HG03432 (cell line): ENCODE data around the gene RALGPS2.

ENCODE experiments used
- ATAC-seq: cut with Tn5 transposase; IDR thresholded peaks from one replicate; pipeline ENCODE4 v1.9.1; 2021; ENCODE audit warnings: mild to moderate bottlenecking, moderate library complexity; ENCODE audit not compliant: unreplicated experiment

Gene RALGPS2

DNA sequence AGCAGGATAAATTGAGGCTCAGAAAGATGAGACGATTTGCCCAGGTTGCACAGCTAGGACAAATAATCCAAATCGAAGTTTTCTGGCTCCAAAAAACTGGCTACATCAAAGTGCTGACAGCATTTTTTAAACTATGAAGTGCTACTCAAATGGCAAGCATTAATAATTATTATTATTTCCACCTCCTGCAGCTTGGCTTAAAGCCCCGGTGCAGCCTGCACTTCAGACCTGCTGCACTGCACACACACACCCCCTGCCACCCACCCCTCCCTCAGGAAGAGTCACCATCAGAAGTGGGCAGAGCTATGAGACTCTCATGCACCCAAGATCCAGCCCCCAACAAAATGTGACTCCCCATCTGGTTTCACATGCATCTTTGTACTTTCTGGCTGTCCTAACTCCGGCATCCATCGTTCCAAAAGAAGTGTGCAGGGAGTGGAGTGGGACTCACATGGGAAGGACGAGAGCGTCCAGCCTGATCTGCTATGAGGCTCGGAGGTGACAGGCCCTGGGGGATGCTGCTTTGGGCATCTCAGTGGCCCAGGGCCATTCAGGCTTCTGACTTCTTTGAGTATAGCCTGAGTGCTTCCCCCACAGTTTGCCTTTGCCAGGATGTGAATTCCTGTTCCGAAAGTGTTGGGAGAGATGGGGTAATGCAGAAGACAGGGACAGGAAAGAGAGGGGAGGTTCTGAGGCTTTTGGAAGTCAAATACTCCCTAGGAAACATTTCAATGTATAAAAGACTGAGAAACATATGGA, 235.6 kb downstream of the RALGPS2 start:
- no peak for ATAC-seq

DNA sequence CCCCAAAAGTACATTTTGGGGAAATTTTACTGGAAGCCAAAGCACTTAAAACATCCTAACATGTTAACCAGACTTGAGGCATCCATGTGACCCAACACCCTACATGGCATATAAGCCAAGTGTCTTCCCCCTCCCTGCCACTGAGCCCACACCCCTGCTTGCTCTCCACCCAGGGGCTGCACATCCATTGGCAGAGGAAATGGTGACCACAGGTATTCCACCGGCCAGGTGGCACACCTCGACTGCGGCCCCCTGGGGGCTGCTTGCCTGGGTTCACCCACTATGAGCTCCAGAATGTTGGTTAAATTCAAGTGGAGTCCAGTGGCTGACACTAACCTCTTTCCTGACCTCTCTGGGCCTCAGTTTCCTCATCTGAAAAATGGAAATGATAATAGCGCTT, 236.3 kb downstream of the RALGPS2 start:
- no peak for ATAC-seq

DNA sequence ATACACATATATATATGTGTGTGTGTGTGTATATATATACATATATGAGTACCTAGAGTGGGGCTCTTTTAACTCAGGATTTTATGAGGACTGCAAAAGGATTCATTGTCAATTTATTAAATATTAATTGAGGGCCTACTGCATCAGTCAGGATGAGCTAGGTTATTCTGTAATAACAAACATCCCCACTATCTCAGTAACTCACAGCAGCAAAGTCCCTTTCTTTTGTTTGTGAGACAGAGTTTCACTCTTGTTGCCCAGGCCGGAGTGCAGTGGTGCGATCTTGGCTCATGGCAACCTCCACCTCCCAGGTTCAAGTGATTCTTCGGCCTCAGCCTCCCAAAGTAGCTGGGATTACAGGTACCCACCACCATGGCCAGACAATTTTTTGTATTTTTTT, 236.8 kb downstream of the RALGPS2 start:
- ATAC-seq = no peak

DNA sequence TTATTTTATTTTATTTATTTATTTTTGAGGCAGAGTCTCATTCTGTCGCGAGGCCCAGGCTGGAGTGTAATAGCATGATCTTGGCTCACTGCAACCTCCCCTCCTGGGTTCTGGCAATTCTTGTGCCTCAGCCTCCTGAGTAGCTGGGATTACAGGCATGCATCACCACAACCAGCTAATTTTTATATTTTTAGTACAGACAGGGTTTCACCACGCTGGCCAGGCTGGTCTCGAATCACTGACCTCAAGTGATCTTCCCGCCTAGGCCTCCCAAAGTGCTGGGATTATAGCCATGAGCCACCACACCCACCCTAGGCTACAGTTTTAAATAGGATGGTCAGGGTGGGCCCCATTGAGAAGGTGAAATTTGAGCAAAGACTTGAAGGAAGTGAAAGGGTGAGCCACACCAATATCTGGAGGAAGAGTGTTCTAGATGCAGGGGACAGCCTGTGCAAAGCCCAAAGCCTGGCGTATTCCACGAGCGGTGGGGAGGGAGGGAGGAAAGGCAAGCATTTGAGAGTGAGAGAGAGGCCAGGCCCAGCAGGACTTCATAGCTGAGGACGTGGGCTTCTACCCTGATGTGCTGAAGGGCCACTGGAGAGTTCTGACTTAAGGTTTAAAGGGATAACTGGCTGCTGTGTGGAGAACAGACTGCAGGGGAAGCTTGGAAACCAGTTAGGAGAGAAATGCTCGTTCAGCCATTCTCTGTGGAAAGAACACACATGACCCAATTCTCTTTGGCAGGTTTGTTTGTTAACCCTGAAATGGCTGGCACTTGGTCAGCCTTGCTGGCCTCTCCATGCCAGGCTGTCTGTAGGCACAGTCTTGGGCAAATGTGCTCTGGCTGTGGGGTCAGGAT, 238.0 kb downstream of the RALGPS2 start:
- ATAC-seq = no peak

DNA sequence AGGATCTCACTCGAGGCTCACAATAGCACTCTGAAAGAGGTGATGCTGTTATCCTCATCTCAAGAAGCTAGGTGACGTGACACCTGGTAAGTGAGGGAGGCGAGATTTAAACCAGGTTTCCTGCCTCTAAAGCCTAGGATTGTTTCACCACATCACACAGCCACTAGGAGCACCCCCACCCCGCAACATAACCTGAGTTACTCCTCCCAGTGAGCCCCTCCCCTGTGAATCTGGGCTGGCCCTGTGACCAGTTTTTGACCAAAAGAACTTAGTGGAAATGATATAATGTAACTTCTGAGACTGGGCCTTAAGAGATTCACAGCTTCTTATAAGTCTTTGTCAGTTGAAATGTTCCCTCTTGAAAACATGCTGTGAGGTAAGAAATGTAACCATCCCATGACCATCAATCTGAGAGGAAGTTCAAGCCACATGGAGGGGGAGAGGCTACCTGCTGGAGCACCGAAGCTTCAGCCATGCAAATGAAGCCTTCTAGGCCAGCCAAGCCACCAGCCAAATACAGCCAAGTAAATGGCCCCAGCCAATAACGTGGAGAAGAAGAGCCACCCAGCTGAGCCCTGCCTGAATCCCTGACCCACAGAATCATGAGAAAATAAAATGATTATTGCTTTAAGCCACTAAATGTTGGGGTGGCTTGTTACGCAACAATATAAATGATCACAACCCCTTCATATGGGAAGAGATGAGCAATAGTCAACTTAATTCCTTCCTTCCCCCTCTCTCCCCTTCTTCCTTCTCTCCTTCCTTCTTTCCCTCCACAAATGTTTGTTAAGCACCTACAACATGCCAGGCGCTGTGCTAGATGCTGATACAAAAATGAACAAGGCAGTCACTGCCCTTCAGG, 239.7 kb downstream of the RALGPS2 start:
- no peak for ATAC-seq

DNA sequence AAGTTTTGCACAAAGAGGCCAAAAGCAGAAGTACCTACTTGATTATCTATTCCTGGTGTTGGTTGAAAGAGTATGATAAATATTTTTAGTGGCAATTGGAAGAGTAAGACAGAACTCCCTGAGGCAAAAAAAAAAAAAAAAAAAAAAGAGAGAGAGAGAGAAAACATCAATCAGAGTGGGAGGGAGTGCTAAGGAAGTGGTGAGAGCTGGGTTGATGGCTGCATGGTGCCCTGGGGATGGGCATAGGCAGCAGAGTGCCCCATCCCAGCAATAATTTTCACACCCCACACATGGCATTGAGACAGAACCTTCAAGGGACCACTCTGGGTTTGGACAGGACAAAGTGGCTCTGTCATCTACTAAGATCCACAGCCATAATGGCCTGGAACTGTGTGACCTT, 241.3 kb downstream of the RALGPS2 start:
- ATAC-seq = no peak

DNA sequence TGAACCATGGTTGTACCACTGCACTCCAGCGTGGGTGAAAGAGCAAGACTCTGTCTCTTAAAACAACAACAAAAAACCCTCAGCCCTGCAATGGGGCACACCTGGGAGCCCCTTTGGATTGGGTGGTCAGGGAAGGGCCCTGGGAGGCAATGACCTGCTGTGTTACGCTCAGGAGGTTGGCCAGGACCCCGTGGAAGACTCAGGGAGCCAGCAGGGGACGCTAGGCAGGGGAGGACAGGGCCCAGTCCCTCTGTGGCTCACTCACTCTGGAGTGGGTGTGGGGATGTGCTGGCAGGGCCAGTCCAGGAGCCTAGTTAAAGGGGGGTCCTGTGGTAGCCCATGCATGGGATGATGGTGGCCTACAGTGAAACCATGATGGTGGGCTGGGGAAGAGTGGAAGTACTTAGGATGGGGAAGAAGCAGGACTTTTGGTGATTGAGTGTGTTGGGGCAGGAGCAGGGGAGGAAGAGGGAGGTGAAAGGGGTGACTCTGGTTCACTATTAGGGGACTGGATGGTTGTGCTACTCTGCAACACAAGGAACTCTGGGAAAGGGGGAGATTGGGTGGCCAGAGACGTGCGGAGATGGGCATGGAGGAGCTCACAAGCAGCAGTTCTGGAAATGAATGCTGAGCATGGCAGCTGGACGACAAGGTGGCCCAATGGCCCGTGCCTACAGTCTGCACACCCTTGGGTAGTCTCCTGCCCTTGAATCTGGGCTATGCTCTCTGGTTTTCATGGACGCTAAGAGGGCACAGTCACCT, 244.4 kb downstream of the RALGPS2 start:
- ATAC-seq = no peak

DNA sequence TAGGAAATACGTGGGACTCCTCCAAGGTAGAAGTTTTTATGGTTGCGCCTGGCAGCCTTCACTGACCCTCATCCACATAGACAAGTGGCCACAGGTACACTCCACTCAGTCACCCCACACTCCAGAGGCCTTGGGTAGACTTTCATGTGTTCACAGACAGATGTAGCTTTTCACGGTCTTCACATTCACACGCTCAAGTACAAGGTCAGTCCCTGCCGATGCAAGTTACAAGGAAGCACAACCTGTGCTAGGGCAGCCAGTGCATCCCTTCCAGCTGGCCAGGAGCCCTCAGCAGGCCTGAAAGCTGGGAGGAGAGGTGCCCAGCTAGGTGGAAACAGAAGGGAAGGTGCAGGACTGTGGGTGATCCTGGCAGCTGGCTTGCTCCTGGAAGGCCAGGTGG, 245.1 kb downstream of the RALGPS2 start:
- no peak for ATAC-seq
